ENCODE measurements around the gene DAB1.

Gene DAB1

DNA sequence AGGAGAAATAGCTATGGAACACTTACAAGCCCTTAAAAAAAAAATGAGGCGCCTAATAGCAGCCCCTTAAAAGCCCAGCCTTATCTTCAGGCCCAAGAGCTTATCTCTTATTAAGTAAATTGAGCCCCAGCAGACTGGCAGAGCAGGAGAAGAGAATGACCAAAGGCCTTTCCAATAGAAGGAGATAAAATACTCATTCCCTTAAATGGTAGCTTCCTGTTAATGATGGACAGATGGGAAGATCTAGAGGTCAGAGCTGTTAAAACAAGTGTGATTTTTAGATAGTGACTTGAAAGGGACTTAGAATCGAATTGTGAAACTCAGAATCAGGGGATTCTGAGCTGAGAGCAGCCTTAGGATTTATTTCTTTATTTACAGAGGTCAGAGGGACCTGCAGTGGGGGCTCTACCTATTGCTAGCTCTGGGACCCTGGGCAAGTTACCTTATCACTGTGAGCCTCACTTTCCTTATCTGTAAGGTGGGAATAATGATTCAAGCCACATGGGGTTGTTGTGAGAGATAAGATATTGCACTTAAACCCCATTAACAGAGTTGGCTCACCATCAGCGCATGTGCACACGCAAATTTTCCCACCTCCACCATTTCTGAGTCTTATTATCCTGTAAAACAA, 356.8 kb downstream of the DAB1 start:
- H3K27me3 Mint-ChIP-seq, result no peaks in the 10 kb centered on the region
- no peak overlapping the region for H3K4me3 Mint-ChIP-seq
- ATAC-seq (replicated peaks; ENCODE audit: extremely low read depth, poor library complexity, severe bottlenecking) (no peak), DNase-seq (ENCODE audit: low spot score in 2 of 2) (no peak)
- H3K27ac Mint-ChIP-seq (ENCODE audit: low read depth), result no peak overlapping the region
- H3K36me3 Mint-ChIP-seq (ENCODE audit: insufficient read depth), result no peaks in the 10 kb centered on the region
- no peaks in the 10 kb centered on the region for H3K9me3 Mint-ChIP-seq
- no peaks in the 10 kb centered on the region for H3K4me1 Mint-ChIP-seq

DNA sequence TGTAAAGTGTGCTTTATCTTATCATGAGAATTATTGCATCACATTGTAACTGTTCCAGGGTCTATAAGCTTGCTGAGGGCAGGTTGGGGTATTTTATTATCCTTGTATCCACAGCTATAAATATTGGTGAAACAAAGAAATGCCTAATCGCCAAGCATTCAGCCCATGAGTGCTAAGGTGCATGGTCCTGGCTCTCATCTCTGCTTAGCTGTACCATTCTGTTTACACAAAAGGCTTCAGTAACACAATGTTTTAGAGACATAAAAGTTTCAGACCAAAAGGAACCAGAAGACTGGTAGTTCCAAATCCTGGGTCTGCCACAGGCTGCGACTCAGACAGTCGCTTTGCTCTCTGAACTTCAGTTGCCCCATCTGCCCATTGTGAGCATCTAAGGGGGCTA, 358.4 kb downstream of the DAB1 start:
- Mint-ChIP-seq H3K27me3 (no peaks in the 10 kb centered on the region), H3K36me3 (ENCODE audit: insufficient read depth) (no peaks in the 10 kb centered on the region), H3K9me3 (no peaks in the 10 kb centered on the region), H3K4me1 (no peaks in the 10 kb centered on the region), H3K27ac (ENCODE audit: low read depth) (no peak overlapping the region), H3K4me3 (no peak overlapping the region)
- DNase-seq (ENCODE audit: low spot score in 2 of 2), result no peak
- ATAC-seq (replicated peaks; ENCODE audit: extremely low read depth, poor library complexity, severe bottlenecking), result no peak

DNA sequence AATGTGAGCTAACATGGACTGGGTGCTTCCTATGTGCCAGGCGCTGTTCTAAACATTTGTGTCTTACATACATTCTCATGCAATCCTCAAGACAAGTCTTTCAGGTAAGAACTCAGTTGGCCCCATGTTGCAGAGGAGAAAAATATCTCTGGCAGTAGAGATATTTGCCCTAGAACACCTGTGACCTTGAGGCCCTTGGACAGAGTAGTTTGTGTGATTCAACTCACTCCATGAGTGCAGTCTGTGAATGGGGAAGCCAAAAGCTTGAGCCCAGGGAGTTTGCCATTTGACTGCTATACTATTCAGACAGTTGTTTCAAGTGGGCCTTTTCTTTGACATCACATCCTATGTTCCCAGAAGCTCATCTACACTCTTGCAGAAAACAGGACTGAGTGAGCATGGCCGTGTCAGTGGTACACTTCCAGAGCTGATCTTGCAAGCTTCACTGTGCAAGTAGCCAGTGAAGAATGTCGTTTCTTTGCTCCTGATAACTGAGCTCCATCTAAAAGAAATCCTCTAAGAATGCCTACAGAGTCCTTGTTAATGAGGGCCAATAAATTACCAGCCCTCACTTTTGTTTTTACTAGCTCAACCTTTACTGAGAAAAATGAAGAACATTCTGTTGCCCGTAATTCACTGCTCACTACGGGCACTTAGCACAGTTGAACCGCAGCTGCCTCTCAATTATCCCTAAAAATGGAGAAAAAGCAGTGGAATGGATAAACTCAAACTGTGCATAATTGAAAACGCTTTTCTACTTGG, 359.3 kb downstream of the DAB1 start:
- no peaks in the 10 kb centered on the region for H3K9me3 Mint-ChIP-seq
- no peak overlapping the region for H3K27ac Mint-ChIP-seq (ENCODE audit: low read depth)
- H3K4me1 Mint-ChIP-seq, result no peaks in the 10 kb centered on the region
- no peak overlapping the region for H3K4me3 Mint-ChIP-seq
- DNase-seq (ENCODE audit: low spot score in 2 of 2), result no peak
- ATAC-seq (replicated peaks; ENCODE audit: extremely low read depth, poor library complexity, severe bottlenecking), result no peak
- no peaks in the 10 kb centered on the region for H3K36me3 Mint-ChIP-seq (ENCODE audit: insufficient read depth)
- no peaks in the 10 kb centered on the region for H3K27me3 Mint-ChIP-seq

- no peak overlapping the region for H3K4me3 Mint-ChIP-seq
- H3K4me1 Mint-ChIP-seq, result peaks cover 9% of the 10 kb centered on the region
- no peaks in the 10 kb centered on the region for H3K36me3 Mint-ChIP-seq (ENCODE audit: insufficient read depth)
- H3K27ac Mint-ChIP-seq (ENCODE audit: low read depth), result no peak overlapping the region
- DNase-seq (ENCODE audit: low spot score in 2 of 2), result no peak
- ATAC-seq (replicated peaks; ENCODE audit: extremely low read depth, poor library complexity, severe bottlenecking), result no peak
- no peaks in the 10 kb centered on the region for H3K9me3 Mint-ChIP-seq
- H3K27me3 Mint-ChIP-seq, result no peaks in the 10 kb centered on the region
Observed at GRCh38 chr1:57063406-57064125, 360.3 kb downstream of the DAB1 start.

DNA sequence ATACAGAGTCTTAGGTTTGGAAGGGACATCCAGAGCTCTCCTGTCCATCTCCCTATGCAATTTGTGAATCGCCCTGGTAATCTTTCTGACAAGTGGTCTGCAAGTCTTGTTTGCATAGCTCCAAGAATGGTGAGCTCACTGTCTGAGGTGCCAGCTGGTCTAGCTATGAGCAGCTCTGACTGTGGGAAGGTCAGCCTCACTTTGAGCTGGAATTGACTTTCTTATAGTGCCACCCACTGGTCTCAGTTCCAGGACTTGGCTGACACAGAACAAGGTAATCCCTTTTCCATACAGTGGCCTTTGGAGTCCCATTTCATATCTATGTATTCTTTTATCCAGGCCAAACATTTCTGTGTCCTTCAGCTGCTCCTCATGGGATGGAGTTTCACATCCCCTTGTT, 362.5 kb downstream of the DAB1 start:
- Mint-ChIP-seq H3K27ac (ENCODE audit: low read depth) (no peak overlapping the region), H3K9me3 (no peaks in the 10 kb centered on the region), H3K4me1 (peaks cover 9% of the 10 kb centered on the region), H3K4me3 (no peak overlapping the region), H3K36me3 (ENCODE audit: insufficient read depth) (no peaks in the 10 kb centered on the region), H3K27me3 (no peaks in the 10 kb centered on the region)
- ATAC-seq (replicated peaks; ENCODE audit: extremely low read depth, poor library complexity, severe bottlenecking) (no peak), DNase-seq (ENCODE audit: low spot score in 2 of 2) (no peak)

DNA sequence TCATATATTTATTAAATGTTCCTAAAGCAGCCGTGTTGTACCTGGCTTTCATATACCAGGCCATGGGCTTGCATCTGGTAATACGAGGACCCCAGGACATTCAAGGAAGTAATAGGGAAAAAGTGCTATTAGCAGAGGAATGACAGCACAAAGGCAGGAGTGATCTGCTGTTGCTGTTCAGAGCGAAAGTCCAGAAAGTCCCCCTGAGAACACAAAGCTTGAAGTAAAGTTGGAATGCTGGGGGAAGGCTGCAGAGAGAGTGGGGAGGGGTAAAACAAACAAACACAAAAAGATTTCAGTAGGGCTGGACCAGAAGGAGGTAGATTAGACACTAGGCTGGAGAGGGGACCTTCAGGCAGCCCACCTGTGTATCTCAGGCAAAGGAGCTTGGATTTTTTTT, 363.4 kb downstream of the DAB1 start:
- Mint-ChIP-seq H3K4me3 (no peak overlapping the region), H3K4me1 (peaks cover 9% of the 10 kb centered on the region), H3K27ac (ENCODE audit: low read depth) (no peak overlapping the region), H3K27me3 (no peaks in the 10 kb centered on the region), H3K9me3 (no peaks in the 10 kb centered on the region), H3K36me3 (ENCODE audit: insufficient read depth) (no peaks in the 10 kb centered on the region)
- ATAC-seq (replicated peaks; ENCODE audit: extremely low read depth, poor library complexity, severe bottlenecking) (no peak), DNase-seq (ENCODE audit: low spot score in 2 of 2) (no peak)

DNA sequence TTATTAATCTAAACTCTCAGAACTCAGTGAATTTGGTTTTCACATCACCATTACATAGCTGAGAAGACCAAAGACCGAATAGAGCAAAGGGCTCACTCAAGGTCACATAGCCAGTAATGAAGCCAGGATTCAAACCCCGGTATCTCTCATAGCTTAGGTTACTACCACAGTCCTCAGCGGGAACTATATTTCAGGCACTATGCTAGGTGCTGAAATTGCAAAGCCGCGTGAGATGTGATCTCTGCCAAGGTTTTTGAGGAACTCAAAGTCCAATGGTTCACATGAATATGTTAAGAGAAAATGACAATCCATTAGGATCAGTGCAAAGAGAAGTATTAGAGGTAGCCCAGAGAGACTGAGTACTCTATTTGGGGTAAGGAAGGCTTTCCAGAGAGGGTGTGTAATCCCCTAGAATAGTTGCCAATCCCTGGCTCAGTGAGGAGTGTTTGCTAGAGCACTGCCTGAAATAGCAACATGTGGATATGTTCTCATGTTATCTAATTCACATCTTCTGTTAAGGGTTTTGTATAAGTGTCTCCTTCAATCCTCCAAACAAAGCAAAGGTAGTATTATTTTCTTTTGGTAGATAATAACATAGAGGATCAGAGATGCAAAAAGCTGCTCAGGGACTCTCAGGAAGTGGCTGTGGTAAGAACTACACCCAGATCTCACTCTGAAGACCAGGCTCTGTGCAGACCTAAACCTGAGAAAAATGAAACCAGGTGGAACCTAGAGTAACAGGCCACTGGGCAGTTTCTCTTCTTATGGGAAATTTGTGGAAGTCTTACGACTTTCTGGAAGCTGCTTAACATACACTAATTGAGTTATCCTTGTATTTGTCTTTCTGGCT, 365.0 kb downstream of the DAB1 start:
- ATAC-seq (replicated peaks; ENCODE audit: extremely low read depth, poor library complexity, severe bottlenecking) (no peak), DNase-seq (ENCODE audit: low spot score in 2 of 2) (no peak)
- Mint-ChIP-seq H3K4me3 (no peak overlapping the region), H3K36me3 (ENCODE audit: insufficient read depth) (no peaks in the 10 kb centered on the region), H3K4me1 (peaks cover 9% of the 10 kb centered on the region), H3K27ac (ENCODE audit: low read depth) (no peak overlapping the region), H3K9me3 (no peaks in the 10 kb centered on the region), H3K27me3 (no peaks in the 10 kb centered on the region)

GRCh38 chr1:57048856-57049255, 375.0 kb downstream of the DAB1 start:
- DNase-seq (ENCODE audit: low spot score in 2 of 2) (no peak), ATAC-seq (replicated peaks; ENCODE audit: extremely low read depth, poor library complexity, severe bottlenecking) (no peak)
- Mint-ChIP-seq H3K9me3 (no peaks in the 10 kb centered on the region), H3K36me3 (ENCODE audit: insufficient read depth) (no peaks in the 10 kb centered on the region), H3K4me3 (no peak overlapping the region), H3K27me3 (peaks cover 7% of the 10 kb centered on the region), H3K27ac (ENCODE audit: low read depth) (no peak overlapping the region), H3K4me1 (no peaks in the 10 kb centered on the region)

- DNase-seq (ENCODE audit: low spot score in 2 of 2) (no peak), ATAC-seq (replicated peaks; ENCODE audit: extremely low read depth, poor library complexity, severe bottlenecking) (no peak)
- H3K36me3 Mint-ChIP-seq (ENCODE audit: insufficient read depth), result no peaks in the 10 kb centered on the region
- no peak overlapping the region for H3K4me3 Mint-ChIP-seq
- H3K9me3 Mint-ChIP-seq, result no peaks in the 10 kb centered on the region
- no peaks in the 10 kb centered on the region for H3K4me1 Mint-ChIP-seq
- H3K27me3 Mint-ChIP-seq, result peaks cover 7% of the 10 kb centered on the region
- H3K27ac Mint-ChIP-seq (ENCODE audit: low read depth), result no peak overlapping the region
Observed at GRCh38 chr1:57046462-57046861, 377.4 kb downstream of the DAB1 start.

DNA sequence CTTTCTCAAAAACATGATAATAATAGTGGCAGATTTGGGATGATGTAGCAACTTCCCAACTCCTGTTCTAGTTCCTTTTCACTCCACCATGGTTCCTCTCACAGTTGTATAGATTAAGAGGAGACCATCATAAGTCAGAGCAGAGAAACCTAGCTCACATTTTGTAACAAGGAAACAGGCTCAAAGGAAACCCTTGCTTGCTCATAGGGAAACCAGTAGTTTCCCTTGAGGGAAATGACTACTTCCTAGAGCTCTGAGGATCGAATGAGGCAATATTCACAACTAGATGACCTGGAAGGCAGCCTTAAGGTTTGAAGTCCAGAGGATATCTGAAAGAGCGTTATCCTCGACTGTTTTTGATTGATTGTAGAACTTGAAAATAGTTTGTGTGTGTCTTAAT, 382.0 kb downstream of the DAB1 start:
- ATAC-seq (replicated peaks; ENCODE audit: extremely low read depth, poor library complexity, severe bottlenecking) (no peak), DNase-seq (ENCODE audit: low spot score in 2 of 2) (no peak)
- no peak overlapping the region for H3K27ac Mint-ChIP-seq (ENCODE audit: low read depth)
- H3K4me1 Mint-ChIP-seq, result no peaks in the 10 kb centered on the region
- no peaks in the 10 kb centered on the region for H3K36me3 Mint-ChIP-seq (ENCODE audit: insufficient read depth)
- H3K27me3 Mint-ChIP-seq, result no peaks in the 10 kb centered on the region
- no peak overlapping the region for H3K4me3 Mint-ChIP-seq
- H3K9me3 Mint-ChIP-seq, result no peaks in the 10 kb centered on the region

GRCh38 chr1:57040811-57041210, 383.0 kb downstream of the DAB1 start:
- no peak overlapping the region for H3K4me3 Mint-ChIP-seq
- no peaks in the 10 kb centered on the region for H3K9me3 Mint-ChIP-seq

More at GRCh38 chr1:57040811-57041210, 383.0 kb downstream of the DAB1 start:
- H3K27me3 Mint-ChIP-seq, result no peaks in the 10 kb centered on the region
- no peaks in the 10 kb centered on the region for H3K4me1 Mint-ChIP-seq
- no peak for DNase-seq (ENCODE audit: low spot score in 2 of 2)
- no peak overlapping the region for H3K27ac Mint-ChIP-seq (ENCODE audit: low read depth)
- no peak for ATAC-seq (replicated peaks; ENCODE audit: extremely low read depth, poor library complexity, severe bottlenecking)
- H3K36me3 Mint-ChIP-seq (ENCODE audit: insufficient read depth), result no peaks in the 10 kb centered on the region

Data from central memory CD8-positive, alpha-beta T cell (primary cell).